ENCODE data around the gene SHC1. TPM values are rescaled to one million over a fixed set of nuclear protein-coding genes. Genes with fewer than 3 reads are reported as not detected.
A peak's percentile ranks its signal among the peaks of the same experiment; 100 is the strongest.

SHC1 gene, protein sequence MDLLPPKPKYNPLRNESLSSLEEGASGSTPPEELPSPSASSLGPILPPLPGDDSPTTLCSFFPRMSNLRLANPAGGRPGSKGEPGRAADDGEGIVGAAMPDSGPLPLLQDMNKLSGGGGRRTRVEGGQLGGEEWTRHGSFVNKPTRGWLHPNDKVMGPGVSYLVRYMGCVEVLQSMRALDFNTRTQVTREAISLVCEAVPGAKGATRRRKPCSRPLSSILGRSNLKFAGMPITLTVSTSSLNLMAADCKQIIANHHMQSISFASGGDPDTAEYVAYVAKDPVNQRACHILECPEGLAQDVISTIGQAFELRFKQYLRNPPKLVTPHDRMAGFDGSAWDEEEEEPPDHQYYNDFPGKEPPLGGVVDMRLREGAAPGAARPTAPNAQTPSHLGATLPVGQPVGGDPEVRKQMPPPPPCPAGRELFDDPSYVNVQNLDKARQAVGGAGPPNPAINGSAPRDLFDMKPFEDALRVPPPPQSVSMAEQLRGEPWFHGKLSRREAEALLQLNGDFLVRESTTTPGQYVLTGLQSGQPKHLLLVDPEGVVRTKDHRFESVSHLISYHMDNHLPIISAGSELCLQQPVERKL
- 185 TPM for polyA plus RNA-seq (2013, experiment 1 of 4)
- 176 TPM for polyA plus RNA-seq (2013, experiment 2 of 4)
- polyA plus RNA-seq (2013, experiment 3 of 4), result 110 TPM
- polyA plus RNA-seq (2013, experiment 4 of 4), result 131 TPM

DNA sequence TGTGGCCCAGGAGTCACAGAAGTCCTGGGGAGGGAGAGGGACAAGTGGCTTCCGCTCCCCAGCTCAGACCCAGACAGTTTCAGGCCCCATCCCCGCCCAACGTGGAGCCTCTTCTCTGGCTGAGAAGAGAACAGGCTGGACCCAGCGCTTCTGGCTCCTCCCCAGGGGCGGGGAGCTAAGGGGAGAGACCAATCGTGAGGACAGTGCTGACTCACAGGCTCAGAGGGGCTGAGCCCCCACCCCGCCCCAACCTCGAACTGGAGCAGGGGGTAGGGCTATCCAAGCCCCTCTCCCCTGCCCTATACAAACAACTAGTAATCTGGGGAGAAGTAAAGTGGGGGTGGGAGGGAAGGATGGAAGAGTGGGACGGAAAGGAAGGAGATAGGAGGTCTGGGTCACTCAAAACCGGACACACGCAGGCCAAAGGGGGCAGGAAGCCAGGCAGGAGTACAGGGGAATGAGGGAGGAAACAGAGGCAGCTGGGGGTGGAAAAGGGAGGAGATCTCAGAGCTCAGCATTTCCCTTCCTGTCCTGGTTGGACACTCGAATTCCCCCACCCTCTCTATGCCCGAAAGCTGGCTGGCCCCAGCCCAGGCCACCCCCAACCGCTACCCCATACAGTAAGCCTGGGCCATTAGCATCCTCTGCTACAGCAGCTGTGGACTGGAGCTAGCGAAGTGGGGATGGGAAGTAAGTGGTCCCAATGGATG, at the start of gene SHC1:
Gene SHC1, minus strand, starts transcription at position 117 of the 710 bp plus-strand sequence. CDS start 221 bp downstream, outside the sequence.
- no peaks in the 10 kb centered on the region for H3K9me3 ChIP-seq (ENCODE audit: control insufficient read depth, low read length)
- peaks cover 18% of the 10 kb centered on the region for H3K36me3 ChIP-seq (ENCODE audit: control insufficient read depth, insufficient read depth, low read length)
- WGBS, 2 experiments, result 3 to 5% methylated on average over 13 to 15 of the region's 15 CpGs
- H3K4me3 ChIP-seq (ENCODE audit: insufficient read depth, low read depth, low read length), result peak within 1 kb of the TSS; percentile 64
- peak within 1 kb of the TSS; percentile 93 for H3K27ac ChIP-seq (ENCODE audit: insufficient read depth, low read depth, low read length, poor library complexity, severe bottlenecking)
- H3K4me1 ChIP-seq (ENCODE audit: control insufficient read depth, insufficient read depth, low read length), result peaks cover 40% of the 10 kb centered on the region
- H3K27me3 ChIP-seq (ENCODE audit: control insufficient read depth, insufficient read depth, low read length, poor library complexity, severe bottlenecking), result no peaks in the 10 kb centered on the region

DNA sequence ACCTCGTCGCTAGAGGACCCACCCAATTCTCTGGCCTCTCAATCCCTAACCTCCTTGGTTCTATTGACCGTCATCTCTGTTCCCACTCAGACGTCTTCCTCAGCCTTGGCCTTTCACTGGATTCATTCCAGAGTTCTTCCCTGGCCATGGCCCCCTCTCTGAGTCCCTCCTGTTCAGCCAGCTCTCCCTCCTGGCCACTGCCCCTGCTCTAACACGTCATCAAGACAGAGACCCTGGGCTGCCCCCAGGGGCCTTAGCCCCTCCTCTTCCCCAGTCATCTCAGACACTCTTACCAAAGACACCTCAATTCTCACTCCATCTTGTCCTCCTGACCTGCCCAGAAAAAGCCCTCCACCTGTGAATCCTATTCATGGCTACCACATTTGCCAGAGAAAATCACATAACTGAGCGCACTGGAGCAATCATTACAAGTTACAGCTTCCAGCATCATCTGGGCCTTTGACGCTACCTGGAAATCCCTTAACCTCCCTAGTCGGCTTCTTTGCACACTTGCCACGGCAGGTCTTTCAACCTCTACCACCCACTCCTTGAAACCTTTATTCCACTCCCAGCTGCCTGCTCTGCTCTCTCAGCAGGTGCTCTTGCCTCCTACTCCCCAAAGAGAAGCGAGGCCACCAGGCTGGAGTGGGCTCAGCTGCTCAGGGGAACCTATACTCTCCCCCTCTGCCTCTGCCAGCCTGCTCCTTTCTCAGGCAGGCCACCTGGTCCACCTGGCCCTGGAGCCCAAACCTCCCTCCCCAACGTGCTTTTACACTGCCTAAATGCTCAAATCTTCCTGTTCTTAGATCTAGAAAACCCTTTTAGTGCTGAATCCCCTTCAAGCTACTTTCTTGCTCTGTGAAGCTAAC, 49.1 kb upstream of the SHC1 start:
- Histone ChIP-seq H3K27ac (ENCODE audit: insufficient read depth, low read depth, low read length, poor library complexity, severe bottlenecking) (no peak overlapping the region), H3K36me3 (ENCODE audit: control insufficient read depth, insufficient read depth, low read length) (peaks cover 3% of the 10 kb centered on the region), H3K4me3 (ENCODE audit: insufficient read depth, low read depth, low read length) (no peak overlapping the region), H3K27me3 (ENCODE audit: control insufficient read depth, insufficient read depth, low read length, poor library complexity, severe bottlenecking) (no peaks in the 10 kb centered on the region), H3K4me1 (ENCODE audit: control insufficient read depth, insufficient read depth, low read length) (peaks cover 22% of the 10 kb centered on the region), H3K9me3 (ENCODE audit: control insufficient read depth, low read length) (no peaks in the 10 kb centered on the region)
- WGBS, 2 experiments, result 78 to 80% methylated on average over 11 of the region's 11 CpGs

DNA sequence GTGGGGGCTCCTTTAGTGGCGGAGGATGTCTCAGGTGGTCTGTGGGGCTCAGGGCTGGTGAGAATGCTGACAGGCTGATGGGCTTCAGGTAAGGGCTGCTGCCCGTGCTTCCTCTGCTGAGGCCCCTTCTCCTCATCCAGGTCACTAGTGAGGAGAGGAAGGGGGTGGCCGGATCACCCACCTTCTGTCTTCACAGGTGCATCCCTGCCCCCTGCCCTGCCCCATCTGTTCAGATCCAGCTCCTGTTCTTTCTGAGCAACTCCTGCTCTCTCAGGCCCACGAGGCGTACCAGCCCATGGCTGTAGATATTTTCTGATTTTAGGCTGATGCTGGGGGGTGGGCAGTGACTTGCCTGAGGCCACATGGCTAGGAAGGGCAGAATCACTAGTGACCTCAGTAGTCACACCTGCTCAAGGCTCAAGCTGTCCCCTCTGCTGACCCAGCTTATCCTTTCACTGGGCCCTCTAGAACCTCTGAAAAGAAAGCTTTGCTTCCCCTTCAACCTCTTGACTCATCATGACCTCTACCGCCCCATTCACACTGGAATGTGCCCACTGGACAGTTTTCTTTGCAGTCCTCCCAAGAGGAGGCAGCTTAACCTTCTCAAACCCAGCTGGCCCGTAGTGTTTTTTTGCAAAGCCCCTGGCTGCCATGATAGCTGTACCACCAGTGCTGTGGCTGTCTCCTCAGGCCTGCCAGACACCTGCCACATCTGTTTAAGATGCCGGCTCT, 48.2 kb upstream of the SHC1 start:
- H3K9me3 ChIP-seq (ENCODE audit: control insufficient read depth, low read length), result no peaks in the 10 kb centered on the region
- no peak overlapping the region for H3K27ac ChIP-seq (ENCODE audit: insufficient read depth, low read depth, low read length, poor library complexity, severe bottlenecking)
- WGBS, 2 experiments, result 88 to 91% methylated on average over 8 of the region's 8 CpGs

DNA sequence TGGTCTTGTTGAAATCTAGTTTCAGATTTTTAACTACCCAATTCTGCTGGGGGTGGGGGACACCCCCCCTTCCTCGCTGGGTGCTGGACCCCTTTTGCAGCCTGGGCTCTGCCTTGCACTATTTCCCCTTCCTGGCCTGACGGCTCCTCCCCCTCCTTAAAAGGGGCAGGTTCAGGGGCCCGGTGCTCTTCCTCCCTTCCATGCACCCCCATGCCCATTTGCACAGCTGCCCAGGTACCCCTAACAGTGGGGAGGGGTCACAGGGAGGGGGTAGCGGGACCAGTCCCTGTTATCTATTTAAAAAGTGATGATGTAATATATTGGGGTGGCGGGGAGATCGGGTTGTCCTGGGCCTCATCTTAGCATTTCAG, 47.4 kb upstream of the SHC1 start:
- WGBS, 2 experiments, result 78 to 79% methylated on average over 6 of the region's 6 CpGs
- Histone ChIP-seq H3K9me3 (ENCODE audit: control insufficient read depth, low read length) (no peaks in the 10 kb centered on the region), H3K4me3 (ENCODE audit: insufficient read depth, low read depth, low read length) (no peak overlapping the region)

More for the DNA sequence above, 48.2 kb upstream of the SHC1 start:
- Histone ChIP-seq H3K4me1 (ENCODE audit: control insufficient read depth, insufficient read depth, low read length) (peaks cover 22% of the 10 kb centered on the region), H3K36me3 (ENCODE audit: control insufficient read depth, insufficient read depth, low read length) (peaks cover 4% of the 10 kb centered on the region), H3K4me3 (ENCODE audit: insufficient read depth, low read depth, low read length) (no peak overlapping the region), H3K27me3 (ENCODE audit: control insufficient read depth, insufficient read depth, low read length, poor library complexity, severe bottlenecking) (no peaks in the 10 kb centered on the region)

DNA sequence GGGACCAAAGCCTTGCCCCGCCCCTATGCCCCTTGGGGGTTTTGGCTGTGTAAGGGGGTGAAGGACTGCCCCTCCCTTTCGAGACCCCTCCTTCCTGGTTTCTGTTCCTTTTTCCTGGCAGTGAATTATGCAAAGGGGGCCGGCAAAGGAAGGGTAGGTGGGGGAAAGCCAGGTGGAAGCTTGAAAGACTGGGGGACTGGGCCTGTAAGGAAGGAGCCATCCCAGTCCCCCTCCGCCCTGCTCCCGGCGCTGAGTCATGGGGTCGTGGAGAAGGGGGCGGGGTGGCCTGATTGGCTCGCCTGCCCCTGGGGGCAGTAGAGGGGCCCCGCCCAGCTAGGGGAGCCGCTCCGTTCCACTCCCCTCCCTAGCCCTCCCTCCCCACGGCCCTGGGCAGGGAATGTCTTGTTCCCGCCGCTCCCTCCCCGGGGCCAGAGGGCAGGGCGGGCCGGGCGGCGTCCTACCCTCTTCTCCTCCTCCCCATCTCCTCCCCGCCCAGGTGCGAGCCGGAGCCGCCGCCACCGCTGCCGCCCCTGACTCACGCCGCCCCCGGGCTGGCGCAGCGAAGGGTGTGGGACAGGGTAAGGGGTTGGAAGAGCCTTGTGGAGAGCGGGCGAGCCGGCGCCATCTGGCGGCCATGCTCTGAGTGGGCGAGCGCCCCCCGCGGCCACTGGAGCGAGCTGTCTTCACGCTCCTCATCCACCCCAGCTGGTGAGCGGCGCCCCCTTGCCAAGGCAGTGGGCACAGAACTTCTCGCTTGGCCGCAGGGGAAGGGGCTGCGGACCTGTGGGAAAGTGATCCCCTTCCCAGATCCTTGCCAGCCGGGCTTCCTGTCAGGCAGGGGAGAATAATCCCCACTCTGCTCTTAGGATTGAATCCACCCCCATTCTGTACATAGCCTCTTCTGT, 46.7 kb upstream of the SHC1 start:
- peak overlapping the region; percentile 22 for H3K4me3 ChIP-seq (ENCODE audit: insufficient read depth, low read depth, low read length)
- H3K27me3 ChIP-seq (ENCODE audit: control insufficient read depth, insufficient read depth, low read length, poor library complexity, severe bottlenecking), result no peaks in the 10 kb centered on the region
- H3K4me1 ChIP-seq (ENCODE audit: control insufficient read depth, insufficient read depth, low read length), result peaks cover 30% of the 10 kb centered on the region
- peaks cover 4% of the 10 kb centered on the region for H3K36me3 ChIP-seq (ENCODE audit: control insufficient read depth, insufficient read depth, low read length)
- peak overlapping the region; percentile 75 for H3K27ac ChIP-seq (ENCODE audit: insufficient read depth, low read depth, low read length, poor library complexity, severe bottlenecking)
- H3K9me3 ChIP-seq (ENCODE audit: control insufficient read depth, low read length), result no peaks in the 10 kb centered on the region
- 4% methylated on average over 49 of the region's 49 CpGs for WGBS, 2 experiments

More for the DNA sequence above, 47.4 kb upstream of the SHC1 start:
- Histone ChIP-seq H3K27me3 (ENCODE audit: control insufficient read depth, insufficient read depth, low read length, poor library complexity, severe bottlenecking) (no peaks in the 10 kb centered on the region), H3K4me1 (ENCODE audit: control insufficient read depth, insufficient read depth, low read length) (peaks cover 24% of the 10 kb centered on the region), H3K36me3 (ENCODE audit: control insufficient read depth, insufficient read depth, low read length) (peaks cover 4% of the 10 kb centered on the region), H3K27ac (ENCODE audit: insufficient read depth, low read depth, low read length, poor library complexity, severe bottlenecking) (no peak overlapping the region)

DNA sequence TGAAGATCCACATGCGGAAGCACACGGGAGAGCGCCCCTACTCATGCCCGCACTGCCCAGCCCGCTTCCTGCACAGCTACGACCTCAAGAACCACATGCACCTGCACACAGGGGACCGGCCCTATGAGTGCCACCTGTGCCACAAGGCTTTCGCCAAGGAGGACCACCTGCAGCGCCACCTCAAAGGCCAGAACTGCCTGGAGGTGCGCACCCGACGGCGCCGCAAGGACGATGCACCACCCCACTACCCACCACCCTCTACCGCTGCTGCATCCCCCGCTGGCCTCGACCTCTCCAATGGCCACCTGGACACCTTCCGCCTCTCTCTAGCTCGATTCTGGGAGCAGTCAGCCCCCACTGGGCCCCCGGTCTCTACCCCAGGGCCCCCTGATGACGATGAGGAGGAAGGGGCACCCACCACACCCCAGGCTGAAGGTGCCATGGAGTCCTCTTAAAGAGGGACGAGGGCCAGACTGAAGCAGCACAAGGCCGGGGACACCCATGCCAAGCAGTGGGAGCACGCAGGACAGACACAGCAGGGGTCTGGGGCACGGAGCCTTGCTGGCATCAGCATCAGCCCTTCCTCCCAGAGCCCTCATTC, 45.8 kb upstream of the SHC1 start:
- Histone ChIP-seq H3K27me3 (ENCODE audit: control insufficient read depth, insufficient read depth, low read length, poor library complexity, severe bottlenecking) (no peaks in the 10 kb centered on the region), H3K36me3 (ENCODE audit: control insufficient read depth, insufficient read depth, low read length) (peaks cover 4% of the 10 kb centered on the region), H3K9me3 (ENCODE audit: control insufficient read depth, low read length) (no peaks in the 10 kb centered on the region), H3K27ac (ENCODE audit: insufficient read depth, low read depth, low read length, poor library complexity, severe bottlenecking) (no peak overlapping the region), H3K4me1 (ENCODE audit: control insufficient read depth, insufficient read depth, low read length) (peaks cover 37% of the 10 kb centered on the region), H3K4me3 (ENCODE audit: insufficient read depth, low read depth, low read length) (no peak overlapping the region)
- whole genome bisulfite sequencing, 2 experiments, result 96% methylated on average over 26 of the region's 26 CpGs

DNA sequence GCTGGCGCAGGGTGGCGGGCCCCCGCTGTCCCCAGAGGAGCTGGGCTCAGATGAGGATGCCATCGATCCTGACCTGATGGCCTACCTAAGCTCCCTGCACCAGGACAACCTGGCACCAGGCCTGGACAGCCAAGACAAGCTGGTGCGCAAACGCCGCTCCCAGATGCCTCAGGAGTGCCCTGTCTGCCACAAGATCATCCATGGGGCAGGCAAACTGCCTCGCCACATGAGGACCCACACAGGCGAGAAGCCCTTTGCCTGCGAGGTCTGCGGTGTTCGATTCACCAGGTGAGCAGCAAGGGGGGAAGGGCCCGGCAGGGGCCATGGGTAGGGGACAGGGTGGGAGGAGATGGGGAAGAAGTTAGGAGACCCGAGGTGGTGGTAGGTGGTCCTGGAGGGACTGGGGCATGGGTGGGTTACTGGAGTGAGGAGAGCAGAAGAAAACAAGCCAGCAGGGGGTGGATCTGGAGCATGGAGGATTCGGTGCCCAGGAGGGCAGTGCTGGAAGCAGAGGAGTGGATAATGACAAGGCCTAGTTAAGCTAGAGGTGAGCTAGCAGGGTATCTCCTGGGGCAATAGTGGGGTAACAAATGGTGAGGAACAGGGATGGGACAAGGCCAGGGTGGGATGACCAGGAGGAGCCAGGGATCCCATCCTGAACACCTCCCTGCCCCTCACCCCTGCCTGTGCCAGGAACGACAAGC, 45.1 kb upstream of the SHC1 start:
- Histone ChIP-seq H3K9me3 (ENCODE audit: control insufficient read depth, low read length) (no peaks in the 10 kb centered on the region), H3K4me3 (ENCODE audit: insufficient read depth, low read depth, low read length) (no peak overlapping the region), H3K4me1 (ENCODE audit: control insufficient read depth, insufficient read depth, low read length) (peaks cover 43% of the 10 kb centered on the region), H3K27ac (ENCODE audit: insufficient read depth, low read depth, low read length, poor library complexity, severe bottlenecking) (no peak overlapping the region), H3K27me3 (ENCODE audit: control insufficient read depth, insufficient read depth, low read length, poor library complexity, severe bottlenecking) (no peaks in the 10 kb centered on the region), H3K36me3 (ENCODE audit: control insufficient read depth, insufficient read depth, low read length) (peaks cover 4% of the 10 kb centered on the region)
- 95 to 96% methylated on average over 16 of the region's 16 CpGs for WGBS, 2 experiments

Measured in ectodermal cell (in vitro differentiated cells).